Epidermal melanocyte (primary cell): ENCODE results near the gene RXFP3.

Experiments used
- DNase-seq: peaks from one replicate; pipeline ENCODE4 v3.0.0; 2011; ENCODE audit warnings: low spot score; ENCODE audit not compliant: insufficient read length

The RXFP3 gene

DNA sequence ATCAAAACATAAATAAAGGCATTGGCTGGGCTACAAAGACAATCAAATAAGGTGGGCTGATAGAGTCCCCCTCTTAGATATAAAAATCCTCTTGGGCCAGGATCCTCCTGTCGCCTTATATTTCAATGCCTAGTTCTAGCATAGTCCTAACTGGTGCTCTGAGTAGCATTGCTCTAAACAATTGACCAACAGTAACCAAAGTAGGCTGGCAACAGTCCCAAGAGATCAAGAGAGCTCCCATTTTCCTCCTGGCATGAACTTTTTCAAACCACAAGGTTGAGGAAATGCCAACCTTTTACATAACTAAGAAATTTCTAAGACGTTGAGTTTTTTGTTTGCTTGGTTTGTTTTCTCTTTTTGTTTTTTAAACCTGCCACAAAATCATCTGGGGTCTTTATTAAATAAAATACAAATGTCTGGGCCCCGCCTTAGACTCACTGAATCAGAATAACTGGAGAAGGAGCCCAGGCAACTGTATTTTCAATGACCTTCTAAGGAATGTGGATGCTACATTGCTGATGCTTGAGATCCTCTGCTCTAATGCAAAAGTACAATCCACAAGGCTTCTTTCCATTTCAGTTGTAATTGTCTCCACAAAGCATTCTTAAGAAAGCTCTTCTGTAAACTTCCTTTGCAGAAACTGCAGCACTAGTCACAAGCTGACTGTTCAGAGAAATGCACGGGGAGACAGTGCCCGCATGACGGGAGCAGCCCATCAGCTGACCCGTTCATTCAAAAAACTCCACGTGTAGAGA, 45.4 kb downstream of the RXFP3 start:
- peak; percentile 53 for DNase-seq

DNA sequence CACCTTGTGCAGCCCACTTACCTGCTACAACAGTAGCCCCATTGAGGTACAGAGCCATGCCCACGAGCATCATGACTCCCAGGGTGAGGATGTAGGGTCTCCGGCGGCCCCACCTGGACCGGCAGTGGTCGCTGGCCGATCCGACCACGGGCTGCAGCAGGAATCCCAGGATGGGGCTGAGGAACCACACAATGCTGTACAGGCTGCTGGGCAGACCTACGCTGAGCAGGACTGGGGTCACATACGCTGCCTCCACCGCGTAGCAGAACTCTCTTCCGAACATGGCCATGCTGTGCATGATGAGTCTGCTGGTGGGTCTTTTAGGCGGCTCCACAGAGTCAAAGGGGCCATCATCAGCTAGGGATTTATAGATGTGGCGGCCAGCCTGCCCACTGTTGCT, 48.0 kb downstream of the RXFP3 start:
- DNase-seq, result no peak

DNA sequence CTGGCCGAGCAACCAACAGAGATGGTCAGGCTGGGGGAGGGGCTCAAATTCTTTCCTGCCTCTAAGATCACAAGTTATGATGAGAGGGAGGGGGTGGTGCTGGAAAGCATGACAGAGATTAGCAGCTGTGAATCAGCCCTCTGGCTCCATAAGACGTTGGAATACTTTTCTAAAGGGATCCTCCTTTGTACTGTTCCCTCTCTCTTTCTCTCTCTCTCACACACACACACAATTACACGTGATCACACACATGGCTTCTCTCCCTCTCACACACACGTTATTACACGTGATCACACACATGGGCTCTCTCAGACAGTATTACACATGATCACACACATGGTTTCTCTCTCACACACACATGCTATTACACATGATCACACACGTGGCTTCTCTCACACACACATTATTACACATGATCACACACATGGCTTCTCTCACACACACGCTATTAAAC, 48.5 kb downstream of the RXFP3 start, which contains the start of gene SLC45A2:
Gene SLC45A2 (minus strand): TSS at position 23 of the 454 bp plus-strand sequence. CDS start 110 bp downstream, outside the sequence.
- no peak for DNase-seq

DNA sequence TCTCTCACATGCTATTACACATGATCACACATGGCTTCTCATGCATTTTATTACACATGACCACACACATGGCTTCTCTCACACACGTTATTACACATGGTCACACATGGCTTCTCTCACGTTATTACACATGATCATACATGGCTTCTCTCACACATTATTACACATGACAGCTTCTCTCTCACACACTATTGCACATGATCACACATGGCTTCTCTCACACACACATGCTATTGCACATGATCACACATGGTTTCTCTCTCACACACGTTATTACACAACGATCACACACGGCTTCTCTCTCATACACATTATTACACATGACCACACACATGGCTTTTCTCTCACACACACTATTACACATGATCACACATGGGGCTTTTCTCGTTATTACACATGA, 49.3 kb downstream of the RXFP3 start:
- no peak for DNase-seq
